GM13977 (cell line): ENCODE data around the gene GIGYF1.

Experiments
- DNase-seq: peaks from one replicate; pipeline ENCODE4 v3.0.0; 2012; ENCODE audit warnings: low spot score
- in situ Hi-C: fragments of 300-500 bp; cut with MboI; formaldehyde crosslinking; loops from one replicate; pipeline ENCODE4 v1.12.0; 2022; ENCODE audit warnings: low sequenced_read_pairs, low pct_unique_long_range_greater_than_20kb, mixed read lengths, inconsistent platforms; ENCODE audit not compliant: unreplicated experiment
- TF ChIP-seq, protein P1 (sequence below): IDR thresholded peaks from 2 replicates; pipeline ENCODE4 v1.5.1; 2012; ENCODE audit warnings: mild to moderate bottlenecking, control low read depth; ENCODE audit not compliant: insufficient read depth; ENCODE audit errors: extremely low read depth, missing control alignments

The GIGYF1 gene, protein sequence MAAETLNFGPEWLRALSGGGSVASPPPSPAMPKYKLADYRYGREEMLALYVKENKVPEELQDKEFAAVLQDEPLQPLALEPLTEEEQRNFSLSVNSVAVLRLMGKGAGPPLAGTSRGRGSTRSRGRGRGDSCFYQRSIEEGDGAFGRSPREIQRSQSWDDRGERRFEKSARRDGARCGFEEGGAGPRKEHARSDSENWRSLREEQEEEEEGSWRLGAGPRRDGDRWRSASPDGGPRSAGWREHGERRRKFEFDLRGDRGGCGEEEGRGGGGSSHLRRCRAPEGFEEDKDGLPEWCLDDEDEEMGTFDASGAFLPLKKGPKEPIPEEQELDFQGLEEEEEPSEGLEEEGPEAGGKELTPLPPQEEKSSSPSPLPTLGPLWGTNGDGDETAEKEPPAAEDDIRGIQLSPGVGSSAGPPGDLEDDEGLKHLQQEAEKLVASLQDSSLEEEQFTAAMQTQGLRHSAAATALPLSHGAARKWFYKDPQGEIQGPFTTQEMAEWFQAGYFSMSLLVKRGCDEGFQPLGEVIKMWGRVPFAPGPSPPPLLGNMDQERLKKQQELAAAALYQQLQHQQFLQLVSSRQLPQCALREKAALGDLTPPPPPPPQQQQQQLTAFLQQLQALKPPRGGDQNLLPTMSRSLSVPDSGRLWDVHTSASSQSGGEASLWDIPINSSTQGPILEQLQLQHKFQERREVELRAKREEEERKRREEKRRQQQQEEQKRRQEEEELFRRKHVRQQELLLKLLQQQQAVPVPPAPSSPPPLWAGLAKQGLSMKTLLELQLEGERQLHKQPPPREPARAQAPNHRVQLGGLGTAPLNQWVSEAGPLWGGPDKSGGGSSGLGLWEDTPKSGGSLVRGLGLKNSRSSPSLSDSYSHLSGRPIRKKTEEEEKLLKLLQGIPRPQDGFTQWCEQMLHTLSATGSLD (N-terminal part only)

DNA sequence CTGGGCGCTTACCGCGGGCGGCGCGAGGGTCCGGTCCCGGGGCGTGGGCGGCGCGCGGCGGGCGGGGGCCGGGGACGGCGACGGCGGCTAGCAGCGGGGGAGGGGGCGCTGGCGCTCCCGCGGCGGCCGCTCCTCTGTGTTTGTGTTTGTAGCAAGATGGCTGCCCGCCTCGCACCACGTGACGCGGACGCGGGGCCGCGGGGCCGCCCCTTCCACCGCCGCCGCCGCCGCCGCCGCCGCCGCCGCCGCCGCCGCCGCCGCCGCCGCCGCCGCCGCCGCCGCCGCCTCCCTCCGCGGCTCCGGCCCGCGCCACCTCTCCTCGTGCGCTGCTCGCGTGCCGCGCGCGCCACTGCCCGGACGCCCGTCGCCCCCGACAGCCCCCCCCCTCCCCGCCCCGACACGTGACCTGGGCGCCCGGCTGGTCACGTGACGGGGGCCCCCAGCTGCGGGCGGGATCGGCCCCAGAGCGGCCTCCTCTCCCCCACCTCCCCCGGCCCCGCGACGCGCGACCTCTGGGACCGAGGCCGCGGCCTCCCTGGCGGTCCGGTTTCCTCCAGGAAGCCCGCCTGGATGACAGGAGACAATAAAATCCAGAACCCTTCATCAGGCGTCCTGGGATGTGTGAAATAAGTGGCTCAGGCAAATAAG is at the start of gene GIGYF1:
GIGYF1 (minus strand) TSS at position 153 of the 648 bp plus-strand sequence. CDS start 6,012 bp downstream, outside the sequence.
- TF ChIP-seq, protein P1, sequence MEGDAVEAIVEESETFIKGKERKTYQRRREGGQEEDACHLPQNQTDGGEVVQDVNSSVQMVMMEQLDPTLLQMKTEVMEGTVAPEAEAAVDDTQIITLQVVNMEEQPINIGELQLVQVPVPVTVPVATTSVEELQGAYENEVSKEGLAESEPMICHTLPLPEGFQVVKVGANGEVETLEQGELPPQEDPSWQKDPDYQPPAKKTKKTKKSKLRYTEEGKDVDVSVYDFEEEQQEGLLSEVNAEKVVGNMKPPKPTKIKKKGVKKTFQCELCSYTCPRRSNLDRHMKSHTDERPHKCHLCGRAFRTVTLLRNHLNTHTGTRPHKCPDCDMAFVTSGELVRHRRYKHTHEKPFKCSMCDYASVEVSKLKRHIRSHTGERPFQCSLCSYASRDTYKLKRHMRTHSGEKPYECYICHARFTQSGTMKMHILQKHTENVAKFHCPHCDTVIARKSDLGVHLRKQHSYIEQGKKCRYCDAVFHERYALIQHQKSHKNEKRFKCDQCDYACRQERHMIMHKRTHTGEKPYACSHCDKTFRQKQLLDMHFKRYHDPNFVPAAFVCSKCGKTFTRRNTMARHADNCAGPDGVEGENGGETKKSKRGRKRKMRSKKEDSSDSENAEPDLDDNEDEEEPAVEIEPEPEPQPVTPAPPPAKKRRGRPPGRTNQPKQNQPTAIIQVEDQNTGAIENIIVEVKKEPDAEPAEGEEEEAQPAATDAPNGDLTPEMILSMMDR = no peak
- in situ Hi-C loops = no loop called here
- peak; percentile 93 for DNase-seq

DNA sequence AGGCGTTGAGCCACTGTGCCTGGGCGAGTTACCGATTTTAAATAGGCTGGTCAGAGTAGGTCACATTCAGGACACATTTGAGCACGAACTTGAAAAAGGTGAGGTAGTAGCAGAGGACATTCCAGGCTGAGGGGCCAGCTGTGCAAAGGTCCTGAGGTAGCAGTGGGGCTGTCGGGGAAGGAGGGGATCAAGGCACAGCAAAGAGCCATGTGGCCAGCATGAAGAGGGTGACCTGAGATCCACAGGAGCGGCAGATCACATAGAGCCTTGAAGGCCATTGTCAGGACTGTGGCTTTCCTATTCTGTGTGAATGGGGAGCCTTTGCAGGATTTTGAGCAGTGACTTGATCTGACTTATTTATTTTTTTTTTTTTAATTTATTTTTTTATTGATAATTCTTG is 45.9 kb upstream of the GIGYF1 start:
- TF ChIP-seq, protein P1 = no peak
- in situ Hi-C loops = no loop called here
- no peak for DNase-seq

DNA sequence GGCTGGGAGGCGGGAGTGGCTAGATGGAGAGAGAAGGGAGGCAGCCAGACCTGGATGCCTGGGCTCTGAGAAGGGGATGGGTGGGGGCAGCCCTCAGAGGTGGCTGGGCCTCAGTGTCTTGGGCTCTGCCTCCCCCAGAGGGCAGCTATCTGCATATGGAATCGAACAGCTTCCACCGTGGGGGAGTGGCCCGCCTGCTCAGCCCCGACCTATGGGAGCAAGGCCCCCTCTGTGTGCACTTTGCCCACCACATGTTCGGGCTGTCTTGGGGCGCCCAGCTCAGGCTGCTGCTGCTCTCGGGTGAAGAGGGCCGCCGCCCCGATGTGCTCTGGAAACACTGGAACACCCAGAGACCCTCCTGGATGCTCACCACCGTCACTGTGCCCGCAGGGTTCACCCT is 42.6 kb upstream of the GIGYF1 start:
- no peak for DNase-seq
- in situ Hi-C loops = no loop called here
- TF ChIP-seq, protein P1 = no peak

DNA sequence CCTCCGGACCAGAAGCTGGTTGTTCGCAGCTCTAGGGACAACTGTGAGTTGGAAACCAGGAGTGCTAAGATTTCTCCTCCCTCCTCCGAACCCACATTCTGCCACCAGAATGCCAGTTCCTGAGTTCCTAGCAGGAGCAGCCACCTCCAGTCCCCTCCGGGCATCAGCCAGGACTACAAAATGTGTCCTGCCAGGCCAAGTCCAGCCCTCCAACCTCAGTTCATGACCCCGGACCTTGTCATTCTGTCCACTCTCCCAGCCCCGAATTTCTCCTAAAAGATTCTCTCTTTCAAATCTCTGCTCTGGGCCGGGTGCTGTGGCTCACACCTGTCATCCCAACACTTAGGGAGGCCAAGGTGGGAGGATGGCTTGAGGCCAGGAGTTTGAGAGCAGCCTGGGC is 41.7 kb upstream of the GIGYF1 start:
- TF ChIP-seq, protein P1 = no peak
- in situ Hi-C loops = no loop called here
- DNase-seq = no peak

DNA sequence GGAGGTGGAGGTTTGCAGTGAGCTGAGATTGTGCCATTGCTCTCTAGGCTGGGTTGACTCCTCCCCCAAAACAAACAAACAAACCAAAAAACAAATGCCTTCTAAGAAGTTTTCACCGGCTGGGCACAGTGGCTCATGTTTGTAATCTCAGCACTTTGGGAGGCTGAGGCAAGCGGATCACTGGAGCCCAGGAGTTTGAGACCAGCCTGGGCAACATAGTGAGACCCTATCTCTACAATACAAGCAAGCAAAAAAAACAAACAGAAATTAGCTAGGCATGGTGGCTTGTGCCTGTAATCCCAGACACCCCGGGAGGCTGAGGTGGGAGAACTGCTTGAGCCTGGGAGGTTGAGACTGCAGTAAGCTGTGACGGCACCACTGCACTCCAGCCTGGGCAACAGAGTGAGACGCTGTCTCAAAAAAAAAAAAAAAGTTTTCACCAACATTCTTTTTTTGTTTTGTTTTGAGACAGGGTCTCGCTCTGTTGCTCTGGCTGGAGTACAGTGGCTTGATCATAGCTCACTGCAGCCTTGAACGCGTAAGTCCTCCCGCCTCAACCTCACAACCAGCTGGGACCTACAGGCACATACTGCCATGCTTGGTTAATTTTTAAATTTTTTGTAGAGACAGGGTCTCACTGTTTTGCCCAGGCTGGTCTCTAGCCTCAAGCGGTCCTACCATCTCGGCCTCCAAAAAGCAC is 38.0 kb upstream of the GIGYF1 start:
- no peak for DNase-seq
- in situ Hi-C loops = no loop called here
- TF ChIP-seq, protein P1 = no peak

DNA sequence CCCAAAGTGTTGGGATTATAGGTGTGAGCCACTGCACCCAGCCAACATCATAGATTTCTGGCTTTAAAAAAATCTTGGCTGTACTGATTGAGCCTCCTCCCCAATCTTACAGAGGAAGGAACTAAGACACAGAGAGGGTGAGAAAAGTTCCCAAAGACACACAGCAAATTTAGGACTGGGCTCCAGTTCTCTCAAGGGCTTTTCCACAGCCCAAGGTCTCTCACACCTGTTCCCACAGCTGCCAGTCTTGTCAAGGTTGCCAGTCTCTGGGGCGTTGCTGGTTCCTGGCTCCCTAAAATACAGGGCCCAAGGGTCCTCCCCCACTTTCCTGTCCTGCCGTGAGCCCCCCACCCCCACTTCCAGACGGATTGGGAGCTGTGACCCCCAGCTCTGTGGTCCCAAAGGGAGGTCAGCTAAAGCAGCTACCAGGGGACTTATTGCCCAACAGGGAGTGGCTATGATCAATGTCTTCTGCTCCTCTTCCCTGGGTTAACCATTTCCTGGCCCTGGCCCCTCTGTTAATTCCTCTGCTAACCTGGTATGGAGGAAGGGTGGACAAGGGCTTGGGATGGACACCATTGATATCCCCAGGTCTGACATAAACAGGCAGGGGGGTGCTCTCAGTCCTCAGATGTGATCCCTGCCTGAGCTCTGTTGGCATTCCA is 36.2 kb upstream of the GIGYF1 start:
- no peak for DNase-seq
- TF ChIP-seq, protein P1 = no peak
- in situ Hi-C loops = no loop called here
